ENCODE measurements around the gene EHMT1. TPM values are rescaled to one million over a fixed set of nuclear protein-coding genes. Genes with fewer than 3 reads are reported as not detected.

Gene EHMT1
- total RNA-seq, 1 donor from 2014 or later = 64.5 TPM

- no peak overlapping the region for H3K4me2 ChIP-seq (ENCODE audit: low read length)
- H3K9me3 ChIP-seq (ENCODE audit: insufficient read depth, low read depth, low read length) = no peaks in the 10 kb centered on the region
- peaks cover 16% of the 10 kb centered on the region for H3K36me3 ChIP-seq (ENCODE audit: insufficient read depth, low read length)
- H4K20me1 ChIP-seq (ENCODE audit: insufficient read depth, low read length) = peaks cover 27% of the 10 kb centered on the region
- H3K27ac ChIP-seq (ENCODE audit: low read depth, low read length) = no peak overlapping the region
- Mint-ChIP-seq H3K36me3 (ENCODE audit: low read depth, unreplicated experiment) (peaks cover 53% of the 10 kb centered on the region), H3K4me3 (ENCODE audit: unreplicated experiment) (no peak overlapping the region), H3K27me3 (ENCODE audit: low read depth, unreplicated experiment) (no peaks in the 10 kb centered on the region), H3K27ac (ENCODE audit: unreplicated experiment) (no peak overlapping the region), H3K4me1 (ENCODE audit: low read depth, unreplicated experiment) (no peaks in the 10 kb centered on the region), H3K9me3 (ENCODE audit: unreplicated experiment) (peaks cover 6% of the 10 kb centered on the region)
- TF ChIP-seq EZH2 (IDR thresholded peaks at IDR 0.05; ENCODE audit: insufficient read depth, low read length) = no peak
- TF ChIP-seq, protein P1, sequence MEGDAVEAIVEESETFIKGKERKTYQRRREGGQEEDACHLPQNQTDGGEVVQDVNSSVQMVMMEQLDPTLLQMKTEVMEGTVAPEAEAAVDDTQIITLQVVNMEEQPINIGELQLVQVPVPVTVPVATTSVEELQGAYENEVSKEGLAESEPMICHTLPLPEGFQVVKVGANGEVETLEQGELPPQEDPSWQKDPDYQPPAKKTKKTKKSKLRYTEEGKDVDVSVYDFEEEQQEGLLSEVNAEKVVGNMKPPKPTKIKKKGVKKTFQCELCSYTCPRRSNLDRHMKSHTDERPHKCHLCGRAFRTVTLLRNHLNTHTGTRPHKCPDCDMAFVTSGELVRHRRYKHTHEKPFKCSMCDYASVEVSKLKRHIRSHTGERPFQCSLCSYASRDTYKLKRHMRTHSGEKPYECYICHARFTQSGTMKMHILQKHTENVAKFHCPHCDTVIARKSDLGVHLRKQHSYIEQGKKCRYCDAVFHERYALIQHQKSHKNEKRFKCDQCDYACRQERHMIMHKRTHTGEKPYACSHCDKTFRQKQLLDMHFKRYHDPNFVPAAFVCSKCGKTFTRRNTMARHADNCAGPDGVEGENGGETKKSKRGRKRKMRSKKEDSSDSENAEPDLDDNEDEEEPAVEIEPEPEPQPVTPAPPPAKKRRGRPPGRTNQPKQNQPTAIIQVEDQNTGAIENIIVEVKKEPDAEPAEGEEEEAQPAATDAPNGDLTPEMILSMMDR (IDR thresholded peaks at IDR 0.05; ENCODE audit: insufficient read depth, low read depth, low read length) = no peak
- H3K27me3 ChIP-seq (ENCODE audit: insufficient read depth, low read length) = no peaks in the 10 kb centered on the region
- H2AFZ ChIP-seq (ENCODE audit: low read depth, low read length) = no peak overlapping the region
- no peak for DNase-seq (ENCODE audit: low read depth)
- H3K9ac ChIP-seq (ENCODE audit: low read length) = no peak overlapping the region
- no peak for FAIRE-seq
- H3K4me1 ChIP-seq (ENCODE audit: insufficient read depth, low read length) = no peaks in the 10 kb centered on the region
- H3K79me2 ChIP-seq (ENCODE audit: insufficient read depth, low read length) = peaks cover 12% of the 10 kb centered on the region
- H3K4me3 ChIP-seq (ENCODE audit: insufficient read depth, low read depth, low read length) = no peak overlapping the region
Observed at GRCh38 chr9:137820161-137820855, 201.5 kb downstream of the EHMT1 start.

DNA sequence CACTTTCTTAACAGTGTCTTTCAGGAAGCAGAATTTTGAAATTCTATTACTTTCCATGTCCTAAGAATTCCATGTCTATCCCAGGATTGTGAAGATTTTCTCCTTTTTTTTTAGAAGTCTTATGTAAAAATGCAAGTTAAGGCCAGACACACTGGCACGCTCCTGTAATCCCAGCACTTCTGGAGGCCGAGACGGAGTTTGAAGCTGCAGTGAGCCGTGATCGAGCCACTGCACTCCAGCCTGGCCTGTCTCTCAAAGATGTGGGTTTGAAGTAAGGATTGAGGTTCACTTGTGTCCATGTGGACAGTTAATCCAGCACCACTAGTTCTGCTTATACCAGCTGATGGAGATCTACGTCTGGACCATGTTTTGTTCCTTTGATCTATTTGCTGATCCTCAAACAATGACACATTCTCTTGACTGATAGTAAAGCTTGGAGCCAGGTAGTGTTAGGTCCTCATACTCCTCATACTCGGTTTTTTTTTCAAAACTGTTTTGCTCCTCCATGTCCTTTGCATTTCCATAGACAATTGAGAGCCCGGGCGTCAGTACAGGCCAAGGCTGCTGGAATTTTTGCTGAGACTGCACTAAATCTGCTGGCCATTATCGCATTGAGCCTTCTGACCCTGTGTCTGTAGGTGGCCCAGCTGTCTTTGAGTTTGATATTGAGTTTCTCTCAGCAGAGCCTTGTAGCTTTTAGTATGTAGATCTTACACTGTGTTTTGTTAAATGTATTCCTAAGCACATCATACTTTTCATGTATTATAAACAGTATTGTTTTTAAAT lies 205.4 kb downstream of the EHMT1 start:
- no peaks in the 10 kb centered on the region for H3K27me3 ChIP-seq (ENCODE audit: insufficient read depth, low read length)
- DNase-seq (ENCODE audit: low read depth) = no peak
- no peak overlapping the region for H3K27ac Mint-ChIP-seq (ENCODE audit: unreplicated experiment)
- H3K9me3 ChIP-seq (ENCODE audit: insufficient read depth, low read depth, low read length) = no peaks in the 10 kb centered on the region
- no peak for FAIRE-seq
- TF ChIP-seq EZH2 (IDR thresholded peaks at IDR 0.05; ENCODE audit: insufficient read depth, low read length) = no peak
- TF ChIP-seq, protein P1 (IDR thresholded peaks at IDR 0.05; ENCODE audit: insufficient read depth, low read depth, low read length) = no peak
- no peak overlapping the region for H3K27ac ChIP-seq (ENCODE audit: low read depth, low read length)
- no peak overlapping the region for H3K9ac ChIP-seq (ENCODE audit: low read length)
- no peak overlapping the region for H3K4me3 Mint-ChIP-seq (ENCODE audit: unreplicated experiment)
- peaks cover 61% of the 10 kb centered on the region for H4K20me1 ChIP-seq (ENCODE audit: insufficient read depth, low read length)
- peaks cover 5% of the 10 kb centered on the region for H3K36me3 ChIP-seq (ENCODE audit: insufficient read depth, low read length)
- no peak overlapping the region for H2AFZ ChIP-seq (ENCODE audit: low read depth, low read length)
- no peaks in the 10 kb centered on the region for H3K27me3 Mint-ChIP-seq (ENCODE audit: low read depth, unreplicated experiment)
- H3K9me3 Mint-ChIP-seq (ENCODE audit: unreplicated experiment) = no peaks in the 10 kb centered on the region
- no peaks in the 10 kb centered on the region for H3K4me1 ChIP-seq (ENCODE audit: insufficient read depth, low read length)
- H3K36me3 Mint-ChIP-seq (ENCODE audit: low read depth, unreplicated experiment) = peaks cover 46% of the 10 kb centered on the region
- peaks cover 14% of the 10 kb centered on the region for H3K79me2 ChIP-seq (ENCODE audit: insufficient read depth, low read length)
- H3K4me2 ChIP-seq (ENCODE audit: low read length) = no peak overlapping the region
- H3K4me1 Mint-ChIP-seq (ENCODE audit: low read depth, unreplicated experiment) = peaks cover 1% of the 10 kb centered on the region
- no peak overlapping the region for H3K4me3 ChIP-seq (ENCODE audit: insufficient read depth, low read depth, low read length)

Measured in astrocyte (in vitro differentiated cells and primary cell).